ENCODE results near the gene BEND3.

The BEND3 gene

GRCh38 chr6:107128577-107128976 is 13.3 kb upstream of the BEND3 start:
- H3K4me3 ChIP-seq (replicated peaks; ENCODE audit: low read depth, low read length) = no peak overlapping the region
- no peak for DNase-seq (ENCODE audit: extremely low read depth, low read depth)
- TF ChIP-seq, protein P1, sequence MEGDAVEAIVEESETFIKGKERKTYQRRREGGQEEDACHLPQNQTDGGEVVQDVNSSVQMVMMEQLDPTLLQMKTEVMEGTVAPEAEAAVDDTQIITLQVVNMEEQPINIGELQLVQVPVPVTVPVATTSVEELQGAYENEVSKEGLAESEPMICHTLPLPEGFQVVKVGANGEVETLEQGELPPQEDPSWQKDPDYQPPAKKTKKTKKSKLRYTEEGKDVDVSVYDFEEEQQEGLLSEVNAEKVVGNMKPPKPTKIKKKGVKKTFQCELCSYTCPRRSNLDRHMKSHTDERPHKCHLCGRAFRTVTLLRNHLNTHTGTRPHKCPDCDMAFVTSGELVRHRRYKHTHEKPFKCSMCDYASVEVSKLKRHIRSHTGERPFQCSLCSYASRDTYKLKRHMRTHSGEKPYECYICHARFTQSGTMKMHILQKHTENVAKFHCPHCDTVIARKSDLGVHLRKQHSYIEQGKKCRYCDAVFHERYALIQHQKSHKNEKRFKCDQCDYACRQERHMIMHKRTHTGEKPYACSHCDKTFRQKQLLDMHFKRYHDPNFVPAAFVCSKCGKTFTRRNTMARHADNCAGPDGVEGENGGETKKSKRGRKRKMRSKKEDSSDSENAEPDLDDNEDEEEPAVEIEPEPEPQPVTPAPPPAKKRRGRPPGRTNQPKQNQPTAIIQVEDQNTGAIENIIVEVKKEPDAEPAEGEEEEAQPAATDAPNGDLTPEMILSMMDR (IDR thresholded peaks at IDR 0.05; ENCODE audit: low read depth, low read length, missing control alignments) = no peak

DNA sequence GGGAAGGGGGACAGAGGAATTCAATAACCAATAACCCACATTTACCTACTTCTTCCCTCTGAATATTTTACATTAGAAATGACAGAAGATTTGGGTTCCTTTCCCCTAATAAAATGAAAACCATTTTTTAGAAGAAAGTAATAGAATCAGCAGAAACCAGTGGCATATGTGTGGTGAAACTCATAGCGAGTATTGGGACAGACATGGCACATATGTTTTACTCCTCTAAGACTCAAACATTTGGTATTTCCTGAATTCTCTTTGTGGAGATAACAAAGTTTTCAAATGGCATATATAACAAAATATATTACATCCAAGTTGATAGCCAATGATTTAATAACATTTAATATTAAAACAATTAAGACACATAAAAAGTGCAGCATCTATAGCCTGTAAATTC is 12.9 kb upstream of the BEND3 start:
- no peak overlapping the region for H3K4me3 ChIP-seq (replicated peaks; ENCODE audit: low read depth, low read length)
- DNase-seq (ENCODE audit: extremely low read depth, low read depth) = no peak
- TF ChIP-seq, protein P1 (IDR thresholded peaks at IDR 0.05; ENCODE audit: low read depth, low read length, missing control alignments) = no peak

- TF ChIP-seq, protein P1 (IDR thresholded peaks at IDR 0.05; ENCODE audit: low read depth, low read length, missing control alignments) = no peak
- no peak overlapping the region for H3K4me3 ChIP-seq (replicated peaks; ENCODE audit: low read depth, low read length)
- no peak for DNase-seq (ENCODE audit: extremely low read depth, low read depth)
Observed at GRCh38 chr6:107125771-107126170, 10.5 kb upstream of the BEND3 start.

DNA sequence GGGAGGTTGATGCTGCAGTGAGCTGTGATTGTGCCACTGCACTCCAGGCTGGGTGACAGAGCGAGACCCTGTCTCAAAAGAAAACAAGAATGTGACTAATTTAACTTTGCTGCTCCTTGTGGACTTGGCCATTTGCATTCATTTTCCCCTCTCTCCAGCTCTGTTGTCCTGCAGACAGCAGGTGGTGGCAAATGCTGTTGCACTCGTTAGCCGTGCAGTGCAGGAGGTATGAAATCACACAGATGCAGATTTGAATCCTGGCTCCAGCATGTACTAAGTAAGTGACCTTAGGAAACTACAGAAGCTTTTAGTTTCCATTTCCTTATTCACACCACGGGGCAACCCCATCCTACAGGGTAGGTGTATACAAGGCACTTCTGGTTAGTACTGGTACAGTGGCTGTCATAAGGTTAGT is 9.6 kb upstream of the BEND3 start:
- TF ChIP-seq, protein P1 (IDR thresholded peaks at IDR 0.05; ENCODE audit: low read depth, low read length, missing control alignments) = no peak
- H3K4me3 ChIP-seq (replicated peaks; ENCODE audit: low read depth, low read length) = no peak overlapping the region
- no peak for DNase-seq (ENCODE audit: extremely low read depth, low read depth)

DNA sequence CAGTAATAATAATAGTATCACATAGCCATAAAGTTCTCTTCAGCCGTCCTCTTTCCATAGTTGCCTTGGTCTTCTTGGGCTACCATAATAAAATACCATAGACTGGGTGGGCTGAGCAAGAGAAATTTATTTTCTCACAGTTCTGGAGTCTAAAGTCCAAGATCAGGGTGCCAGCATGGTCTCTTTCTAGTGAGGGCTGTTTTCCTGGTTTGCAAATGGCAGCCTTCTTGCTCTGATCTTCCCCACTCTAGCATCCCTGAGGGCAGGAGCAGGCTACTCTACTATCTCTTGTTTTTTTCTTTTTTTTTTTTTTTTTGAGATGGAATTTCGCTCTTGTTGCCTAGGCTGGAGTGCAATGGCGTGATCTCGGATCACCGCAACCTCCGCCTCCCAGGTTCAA is 8.2 kb upstream of the BEND3 start:
- DNase-seq (ENCODE audit: extremely low read depth, low read depth) = no peak
- TF ChIP-seq, protein P1 (IDR thresholded peaks at IDR 0.05; ENCODE audit: low read depth, low read length, missing control alignments) = no peak
- no peak overlapping the region for H3K4me3 ChIP-seq (replicated peaks; ENCODE audit: low read depth, low read length)

DNA sequence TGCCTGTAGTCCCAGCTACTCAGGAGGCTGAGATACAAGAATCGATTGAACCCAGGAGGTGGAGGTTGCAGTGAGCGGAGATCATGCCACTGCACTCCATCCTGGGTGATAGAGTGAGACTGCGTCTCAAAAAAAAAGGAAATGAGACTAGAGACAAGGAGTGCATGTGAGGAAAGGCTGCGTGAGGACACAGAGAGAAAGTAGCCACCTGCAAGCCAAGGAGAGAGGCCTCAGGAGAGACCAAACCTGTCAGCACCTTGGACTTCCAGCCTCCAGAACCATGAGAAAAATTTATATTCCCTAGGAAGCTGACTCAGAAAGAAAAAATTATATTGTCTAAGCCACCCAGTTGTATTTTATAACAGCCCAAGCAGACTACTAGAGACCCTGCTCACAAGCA is 7.4 kb upstream of the BEND3 start:
- DNase-seq (ENCODE audit: extremely low read depth, low read depth) = no peak
- no peak overlapping the region for H3K4me3 ChIP-seq (replicated peaks; ENCODE audit: low read depth, low read length)
- TF ChIP-seq, protein P1 (IDR thresholded peaks at IDR 0.05; ENCODE audit: low read depth, low read length, missing control alignments) = no peak

- TF ChIP-seq, protein P1 (IDR thresholded peaks at IDR 0.05; ENCODE audit: low read depth, low read length, missing control alignments) = no peak
- H3K4me3 ChIP-seq (replicated peaks; ENCODE audit: low read depth, low read length) = no peak overlapping the region
- no peak for DNase-seq (ENCODE audit: extremely low read depth, low read depth)
Observed at GRCh38 chr6:107121964-107122495, 6.7 kb upstream of the BEND3 start.
